Brain pericyte (primary cell): ENCODE results near the gene WDR18.

Experiments
- DNase-seq: peaks from one replicate; pipeline ENCODE4 v3.0.0-alpha.2; 2012; ENCODE audit warnings: low read depth, low spot score

WDR18 gene

DNA sequence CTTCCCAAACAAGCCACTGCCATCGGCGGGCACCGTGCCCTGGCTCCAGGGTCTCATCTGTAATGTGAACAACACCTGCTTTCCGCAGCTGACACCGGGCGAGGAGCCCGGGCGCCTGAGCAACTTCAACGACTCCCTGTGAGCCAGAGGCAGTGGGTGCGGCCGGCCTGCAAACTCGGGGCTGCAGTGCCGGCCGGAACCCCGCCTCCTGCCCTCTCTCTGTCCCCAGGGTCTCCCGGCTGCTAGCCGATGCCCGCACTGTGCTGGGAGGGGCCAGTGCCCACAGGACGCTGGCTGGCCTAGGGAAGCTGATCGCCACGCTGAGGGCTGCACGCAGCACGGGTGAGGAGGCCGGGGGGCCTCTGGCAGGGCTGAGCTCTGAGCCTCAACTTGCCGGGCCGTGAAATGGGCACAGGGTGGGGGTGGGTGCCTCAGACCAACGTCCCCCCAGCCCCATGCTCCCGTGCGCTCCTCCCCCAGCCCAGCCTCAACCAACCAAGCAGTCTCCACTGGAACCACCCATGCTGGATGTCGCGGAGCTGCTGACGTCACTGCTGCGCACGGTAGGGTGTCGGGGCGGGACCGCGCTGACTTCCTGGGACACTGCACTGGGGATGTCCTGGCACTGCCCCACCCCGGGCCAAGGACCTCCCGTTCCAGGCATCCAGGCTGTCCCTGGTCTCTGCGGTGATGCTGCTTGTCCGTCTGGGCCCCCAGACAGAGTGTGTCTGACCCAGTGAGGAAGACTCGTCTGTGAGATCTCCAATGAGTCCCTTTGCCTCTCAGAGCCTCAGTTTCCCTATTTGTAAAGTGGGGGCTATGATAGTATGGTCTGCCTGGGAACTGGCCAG is 57.9 kb downstream of the WDR18 start:
- DNase-seq = no peak

DNA sequence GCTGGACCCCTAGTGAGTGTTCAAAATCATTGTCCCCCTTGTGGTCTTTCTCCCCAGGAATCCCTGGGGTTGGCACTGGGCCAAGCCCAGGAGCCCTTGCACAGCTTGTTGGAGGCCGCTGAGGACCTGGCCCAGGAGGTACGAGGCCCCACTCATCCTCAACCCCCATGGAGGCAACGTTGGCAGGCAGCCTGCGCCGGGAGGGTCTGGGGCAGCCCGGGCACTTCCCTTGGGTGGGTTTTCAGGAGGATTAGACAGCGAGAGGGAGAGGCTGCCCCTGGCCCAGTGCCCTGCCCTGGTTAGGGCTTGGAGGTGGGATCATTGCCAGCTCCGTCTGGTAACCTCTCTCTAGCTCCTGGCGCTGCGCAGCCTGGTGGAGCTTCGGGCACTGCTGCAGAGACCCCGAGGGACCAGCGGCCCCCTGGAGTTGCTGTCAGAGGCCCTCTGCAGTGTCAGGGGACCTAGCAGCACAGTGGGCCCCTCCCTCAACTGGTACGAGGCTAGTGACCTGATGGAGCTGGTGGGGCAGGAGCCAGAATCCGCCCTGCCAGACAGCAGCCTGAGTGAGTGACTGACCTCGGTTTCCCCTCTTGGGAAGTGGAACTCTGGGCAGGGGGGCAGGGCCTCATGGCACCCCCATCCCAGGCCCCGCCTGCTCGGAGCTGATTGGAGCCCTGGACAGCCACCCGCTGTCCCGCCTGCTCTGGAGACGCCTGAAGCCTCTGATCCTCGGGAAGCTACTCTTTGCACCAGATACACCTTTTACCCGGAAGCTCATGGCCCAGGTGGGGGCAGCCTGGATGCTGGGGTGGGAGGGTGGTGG is 58.8 kb downstream of the WDR18 start:
- no peak for DNase-seq
